C1 segment of cervical spinal cord (tissue), 14 donors: ENCODE results near the gene ADAMTS10.
"Not testable (repeated sequence)": the region's sequence is repeated elsewhere in the genome, so short reads cannot be mapped to it uniquely, and the experiment has no call there.

Experiments
- DNase-seq, 14 donors: peaks; one replicate each; lab custom pipeline; 2025; lab: John Stamatoyannopoulos, UW

ADAMTS10 gene

DNA sequence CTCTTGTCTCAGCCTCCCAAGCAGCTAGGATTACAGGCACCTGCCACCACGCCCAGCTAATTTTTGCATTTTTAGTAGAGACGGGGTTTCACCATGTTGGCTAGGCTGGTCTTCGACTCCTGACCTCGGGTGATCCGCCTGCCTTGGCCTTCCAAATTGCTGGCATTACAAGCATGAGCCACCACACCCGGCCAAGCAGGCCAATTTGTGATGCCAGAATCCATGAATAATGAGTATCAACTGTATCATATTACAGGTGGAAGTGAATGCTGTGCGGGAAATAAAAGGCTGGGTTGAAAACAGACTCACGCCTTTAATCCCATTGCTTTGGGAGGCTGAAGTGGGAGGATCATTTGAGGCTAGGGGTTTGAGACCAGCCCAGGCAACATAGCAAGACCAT is 16.3 kb upstream of the ADAMTS10 start:
- DNase-seq = no peak

GRCh38 chr19:8622886-8623285 is 12.4 kb upstream of the ADAMTS10 start:
- not testable (repeated sequence) for DNase-seq

- DNase-seq = no peak
Measured at GRCh38 chr19:8618751-8619150, 8.2 kb upstream of the ADAMTS10 start.

GRCh38 chr19:8617984-8618383 is 7.5 kb upstream of the ADAMTS10 start:
- DNase-seq = no peak

DNA sequence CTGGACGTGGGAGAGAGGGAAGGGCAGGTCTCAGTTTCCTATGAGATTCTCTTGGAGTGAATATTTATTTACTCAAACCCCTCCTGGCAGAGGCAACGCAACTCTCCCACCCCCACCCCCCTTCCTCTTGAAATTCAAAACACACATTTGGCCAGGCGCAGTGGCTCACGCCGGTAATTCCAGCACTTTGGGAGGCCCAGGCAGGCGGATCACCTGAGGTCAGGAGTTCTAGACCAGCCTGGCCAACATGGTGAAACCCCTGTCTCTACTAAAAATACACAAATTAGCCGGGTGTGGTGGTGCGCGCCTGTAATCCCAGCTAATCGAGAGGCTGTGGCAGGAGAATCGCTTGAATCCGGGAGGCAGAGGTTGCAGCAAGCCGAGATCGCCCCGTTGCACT is 6.8 kb upstream of the ADAMTS10 start:
- DNase-seq = not testable (repeated sequence)

GRCh38 chr19:8616861-8617260 is 6.3 kb upstream of the ADAMTS10 start:
- DNase-seq = no peak

GRCh38 chr19:8615813-8616596 is 5.5 kb upstream of the ADAMTS10 start:
- DNase-seq = peak in 6 of 14 donors; percentile 1 to 28 (median 7)

DNA sequence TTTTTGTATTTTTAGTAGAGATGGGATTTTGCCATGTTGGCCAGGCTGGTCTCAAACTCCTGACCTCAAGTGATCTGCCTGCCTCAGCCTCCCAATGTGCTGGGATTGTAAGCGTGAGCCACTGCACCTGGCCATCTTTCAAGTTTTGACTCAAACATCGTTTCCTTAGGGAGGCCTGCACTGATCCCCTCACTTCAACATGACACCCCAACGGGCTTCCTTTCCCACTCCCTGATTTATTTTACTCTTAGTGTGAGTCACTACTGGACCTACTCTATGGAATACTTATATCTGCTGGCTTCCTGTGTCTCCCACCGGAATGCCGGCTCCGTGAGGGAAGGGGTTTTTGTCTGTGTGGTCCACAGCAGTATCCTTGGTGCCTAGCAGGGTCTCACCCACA is 4.5 kb upstream of the ADAMTS10 start:
- DNase-seq = no peak

DNA sequence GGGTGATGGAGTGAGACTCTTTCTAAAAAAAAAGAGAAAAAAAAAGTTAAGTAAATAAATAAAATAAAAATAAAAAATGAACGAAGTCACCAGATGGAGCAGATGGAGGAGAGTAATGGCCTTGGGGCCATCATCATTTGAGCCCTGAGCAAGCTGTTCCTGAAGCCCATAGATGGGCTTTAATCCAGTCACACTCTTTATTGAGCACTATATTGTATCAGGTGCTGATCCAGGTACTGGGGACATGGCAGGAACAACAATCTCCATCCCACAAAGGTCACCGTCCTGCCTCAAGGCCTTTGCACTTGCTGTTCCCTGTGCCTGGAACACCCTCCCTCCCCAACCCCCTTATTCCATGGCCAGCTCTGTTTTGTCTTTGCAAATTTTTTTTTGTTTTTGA is 3.9 kb upstream of the ADAMTS10 start:
- DNase-seq = no peak

DNA sequence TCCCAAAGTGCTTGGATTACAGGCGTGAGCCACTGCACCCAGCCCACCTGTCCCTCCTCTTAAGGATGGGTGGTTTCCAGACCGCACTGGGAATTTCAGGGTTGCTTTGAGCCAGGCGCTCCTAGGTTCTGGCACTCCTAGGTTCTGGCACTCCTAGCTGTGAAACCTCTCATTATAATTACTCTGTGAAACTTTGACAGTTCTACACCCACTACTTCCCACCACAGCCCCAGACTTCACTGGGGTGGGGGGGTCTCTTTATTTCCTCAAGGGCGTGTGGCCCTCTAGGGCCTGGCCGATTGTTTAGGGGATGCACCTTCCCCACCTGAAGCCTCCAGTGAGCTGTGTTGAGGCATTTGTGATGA is 2.3 kb upstream of the ADAMTS10 start:
- DNase-seq = no peak

DNA sequence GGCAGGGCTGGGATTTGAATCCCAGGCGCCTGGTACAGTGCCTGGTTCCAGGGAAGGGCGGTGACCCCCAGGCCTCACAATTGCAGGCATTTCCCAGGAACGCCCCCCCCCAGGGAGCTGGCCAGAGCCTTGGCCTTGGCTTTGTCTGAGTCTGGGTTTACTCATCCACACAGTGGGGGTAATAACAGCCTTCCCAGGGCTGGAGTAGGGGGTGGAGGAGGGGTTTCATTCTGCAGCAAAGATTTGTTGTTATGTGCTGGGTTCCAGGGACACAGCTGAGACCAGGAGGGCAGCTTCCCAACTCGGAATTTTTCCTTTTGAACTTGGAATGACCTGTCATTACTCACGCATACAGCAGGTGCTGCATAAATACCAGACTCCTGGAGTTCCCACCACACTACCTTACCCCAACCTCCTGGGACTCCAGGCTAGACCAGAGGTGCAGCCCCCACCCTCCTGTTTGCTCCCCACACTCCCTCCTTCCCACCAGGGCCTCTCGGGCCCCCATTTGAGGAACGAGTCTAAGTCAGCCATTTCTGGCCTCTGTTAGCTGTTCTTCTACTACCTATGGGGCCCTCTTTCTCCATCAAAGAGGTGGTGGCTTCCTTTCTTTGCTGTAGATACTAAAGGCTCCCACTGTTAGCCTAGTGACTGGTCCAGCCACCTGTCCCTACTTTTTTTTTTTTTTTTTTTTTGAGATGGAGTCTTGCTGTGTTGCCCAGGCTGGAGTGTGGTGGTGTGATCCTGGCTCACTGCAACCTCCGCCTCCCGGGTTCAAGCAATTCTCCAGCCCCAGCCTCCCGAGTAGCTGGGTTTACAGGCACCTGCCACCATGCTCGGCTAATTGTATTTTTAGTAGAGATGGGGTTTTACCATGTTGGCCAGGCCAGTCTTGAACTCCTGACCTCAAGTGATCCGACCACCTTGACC is 1.6 kb upstream of the ADAMTS10 start:
- peak in 1 of 14 donors; percentile 14 for DNase-seq

DNA sequence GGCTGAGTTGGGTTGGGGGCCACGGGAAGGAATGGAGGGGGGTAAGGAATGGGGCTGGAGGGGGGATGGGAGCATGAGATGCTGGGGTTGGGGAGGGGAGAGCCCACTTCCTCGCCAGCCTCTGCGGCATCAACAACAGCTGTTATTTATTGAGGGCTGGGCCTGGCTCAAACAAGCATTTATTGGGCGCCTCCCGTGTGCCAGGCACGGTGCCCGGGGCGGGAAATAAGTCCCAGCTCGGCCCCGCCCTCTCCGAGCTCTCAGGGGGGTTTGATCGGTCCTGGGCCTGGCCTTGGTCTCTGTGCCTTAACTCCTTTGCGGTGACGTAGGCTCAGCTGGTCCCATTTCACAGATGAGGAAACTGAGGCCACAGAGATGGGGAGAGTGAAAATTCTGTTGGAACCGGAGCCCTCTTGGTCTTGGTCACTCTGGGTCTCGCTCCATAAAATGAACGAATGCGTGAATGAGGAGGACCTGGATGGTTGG is 919 bp upstream of the ADAMTS10 start:
- no peak for DNase-seq

- DNase-seq = no peak
Measured at GRCh38 chr19:8610936-8611300, 403 bp upstream of the ADAMTS10 start.

GRCh38 chr19:8609279-8610040 is 1.1 kb downstream of the ADAMTS10 start:
- peak in 7 of 14 donors; percentile 8 to 32 (median 24) for DNase-seq

DNA sequence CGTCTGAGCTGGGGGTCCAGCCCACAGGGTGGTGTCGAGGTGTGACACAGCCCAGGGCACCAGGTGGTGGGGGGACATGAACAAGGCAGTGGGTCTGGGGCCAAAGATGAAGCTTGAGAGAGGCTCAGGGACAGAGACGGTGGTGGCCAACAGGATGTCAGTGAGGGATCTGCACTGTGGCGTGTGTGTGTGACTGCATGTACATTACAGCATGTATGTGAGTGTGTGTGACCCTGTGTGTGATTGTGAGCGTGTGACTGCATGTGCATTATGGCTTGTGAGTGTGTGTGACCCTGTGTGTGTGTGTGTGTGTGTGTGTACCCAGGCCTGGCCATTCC is 1.6 kb downstream of the ADAMTS10 start:
- no peak for DNase-seq

- DNase-seq = no peak
Measured at GRCh38 chr19:8607386-8607785, 3.1 kb downstream of the ADAMTS10 start.

- no peak for DNase-seq
Measured at GRCh38 chr19:8605514-8605913, 5.0 kb downstream of the ADAMTS10 start.

DNA sequence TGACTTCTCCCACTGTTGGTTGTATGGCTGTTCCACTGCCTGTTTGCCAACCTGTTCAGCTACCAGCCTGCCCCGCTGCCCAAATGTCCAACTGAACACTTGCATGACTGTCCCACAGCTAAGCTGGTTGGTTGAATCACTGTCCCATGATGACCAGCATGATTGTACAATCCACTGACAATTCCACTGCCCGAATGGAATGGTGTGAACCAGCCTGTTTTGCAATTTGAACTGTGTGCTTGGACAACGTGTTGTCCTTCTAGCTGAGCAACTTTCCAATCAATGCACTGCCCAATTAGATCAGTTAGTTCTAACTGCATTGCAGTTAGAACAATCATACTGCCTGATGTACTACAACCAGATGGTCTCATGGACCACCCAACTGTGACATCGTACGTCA is 8.7 kb downstream of the ADAMTS10 start:
- DNase-seq = no peak

GRCh38 chr19:8600816-8601215 is 9.7 kb downstream of the ADAMTS10 start:
- no peak for DNase-seq

DNA sequence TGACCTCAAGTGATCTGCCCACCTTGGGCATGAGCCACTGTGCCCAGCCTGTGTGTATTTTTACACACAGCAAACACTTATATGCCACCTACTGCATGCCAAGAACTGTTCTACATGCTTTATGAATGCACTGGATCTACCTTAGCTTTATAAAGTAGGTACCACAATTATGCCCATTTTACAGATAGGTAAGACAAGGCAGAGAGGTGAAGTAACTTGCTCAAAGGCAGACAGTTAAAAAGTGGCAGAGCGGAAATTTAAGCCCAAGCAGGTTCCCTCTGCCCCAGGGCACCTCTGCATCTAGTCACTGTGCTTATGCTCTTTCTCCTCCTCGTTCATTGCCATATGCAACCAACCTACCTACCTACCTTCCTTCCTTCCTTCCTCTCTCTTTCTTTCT is 10.5 kb downstream of the ADAMTS10 start:
- no peak for DNase-seq

DNA sequence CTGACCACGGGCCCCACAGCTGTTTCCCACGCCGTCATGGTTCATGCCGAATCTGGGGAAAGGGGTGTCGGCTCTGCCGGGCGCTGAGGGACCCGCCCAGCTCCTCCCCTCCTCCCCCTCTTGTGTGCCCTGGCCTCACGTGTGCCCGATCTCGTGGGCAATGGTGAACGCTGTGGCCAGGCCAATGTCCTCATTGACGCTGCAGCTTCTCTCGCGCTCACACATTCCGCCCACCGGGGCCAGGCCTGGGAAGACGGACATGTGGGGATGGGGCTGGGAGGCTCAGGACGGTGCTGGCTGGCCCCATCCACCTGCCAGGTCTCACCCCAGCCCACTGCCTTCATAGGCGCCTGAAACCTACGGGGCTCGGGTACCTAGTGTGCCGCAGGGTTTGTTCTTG is 14.3 kb downstream of the ADAMTS10 start:
- DNase-seq = no peak

GRCh38 chr19:8595651-8596050 is 14.9 kb downstream of the ADAMTS10 start:
- DNase-seq = no peak
